KOPT-K1 (cell line): ENCODE data around the gene GATAD2A.

Experiments
- H3K27ac ChIP-seq: fragments of 200-600 bp; sonication (generic); 2 replicates; pipeline ENCODE4 v1.5.1; 2016; ENCODE audit warnings: antibody characterized with exemption, mild to moderate bottlenecking, low read depth, low read length; ENCODE audit not compliant: poor library complexity, severe bottlenecking
- H3K36me3 ChIP-seq: fragments of 200-600 bp; sonication (generic); 2 replicates; pipeline ENCODE4 v1.5.1; 2017; ENCODE audit warnings: antibody characterized with exemption, mild to moderate bottlenecking, low read length, moderate library complexity; ENCODE audit not compliant: insufficient read depth
- H3K9me3 ChIP-seq: fragments of 200-600 bp; sonication (generic); 2 replicates; pipeline ENCODE4 v1.5.1; 2017; ENCODE audit warnings: antibody characterized with exemption, low read length, mild to moderate bottlenecking; ENCODE audit not compliant: insufficient read depth, poor library complexity, severe bottlenecking

Gene GATAD2A

DNA sequence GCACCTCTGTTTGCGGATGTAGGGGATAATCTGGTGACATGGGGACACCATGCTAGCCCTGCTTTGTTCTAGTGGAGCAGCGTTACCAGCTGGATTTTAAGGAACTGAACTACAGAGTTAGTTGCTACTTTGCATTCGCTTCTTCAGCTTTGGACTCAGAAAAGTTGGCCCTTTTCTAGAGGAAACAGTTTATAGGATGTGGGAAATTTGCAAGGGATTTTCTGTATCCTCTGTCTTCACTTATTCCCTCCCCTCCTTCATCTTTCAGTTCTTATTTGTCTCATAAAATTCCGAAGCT, 2.1 kb downstream of the GATAD2A start:
- Histone ChIP-seq H3K27ac (peak overlapping the region; percentile 81), H3K36me3 (peaks cover 27% of the 10 kb centered on the region; the same call in 1 of the 2 replicates), H3K9me3 (no peaks in the 10 kb centered on the region)

- Histone ChIP-seq H3K27ac (no peak overlapping the region), H3K9me3 (no peaks in the 10 kb centered on the region), H3K36me3 (peaks cover 33% of the 10 kb centered on the region; the same call in 1 of the 2 replicates)
Observed at GRCh38 chr19:19409205-19409604, 3.7 kb downstream of the GATAD2A start.

- Histone ChIP-seq H3K27ac (peak overlapping the region; percentile 11), H3K36me3 (peaks cover 33% of the 10 kb centered on the region; the same call in 1 of the 2 replicates), H3K9me3 (no peaks in the 10 kb centered on the region)
Observed at GRCh38 chr19:19409631-19410030, 4.2 kb downstream of the GATAD2A start.

- H3K27ac ChIP-seq: no peak overlapping the region
- H3K9me3 ChIP-seq: no peaks in the 10 kb centered on the region
- H3K36me3 ChIP-seq: peaks cover 33% of the 10 kb centered on the region; the same call in 1 of the 2 replicates
Observed at GRCh38 chr19:19410553-19411550, 5.4 kb downstream of the GATAD2A start.

DNA sequence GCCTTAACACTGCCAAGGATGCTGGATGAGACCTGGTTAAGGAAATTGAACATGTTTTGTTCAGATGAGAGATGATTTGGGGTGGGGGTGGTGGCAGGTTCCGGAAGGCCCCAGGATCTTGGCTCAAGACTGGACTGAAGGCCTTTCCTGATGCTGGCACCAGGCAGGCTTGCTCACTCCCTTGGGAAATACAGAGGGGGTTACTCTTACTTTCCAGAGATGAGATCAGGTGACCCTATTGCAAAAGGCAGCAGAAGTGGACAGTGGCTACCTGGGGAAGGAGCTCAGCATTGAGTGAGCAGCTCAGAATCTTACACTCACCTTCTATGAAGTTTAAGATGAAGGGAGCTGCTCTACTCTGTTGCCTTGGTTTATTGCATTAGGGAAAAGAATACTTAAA, 10.8 kb downstream of the GATAD2A start:
- Histone ChIP-seq H3K27ac (no peak overlapping the region), H3K9me3 (no peaks in the 10 kb centered on the region), H3K36me3 (peaks cover 13% of the 10 kb centered on the region; the same call in 1 of the 2 replicates)

GRCh38 chr19:19417046-19417445, 11.6 kb downstream of the GATAD2A start:
- Histone ChIP-seq H3K27ac (no peak overlapping the region), H3K36me3 (peaks cover 7% of the 10 kb centered on the region; the same call in 1 of the 2 replicates), H3K9me3 (no peaks in the 10 kb centered on the region)

DNA sequence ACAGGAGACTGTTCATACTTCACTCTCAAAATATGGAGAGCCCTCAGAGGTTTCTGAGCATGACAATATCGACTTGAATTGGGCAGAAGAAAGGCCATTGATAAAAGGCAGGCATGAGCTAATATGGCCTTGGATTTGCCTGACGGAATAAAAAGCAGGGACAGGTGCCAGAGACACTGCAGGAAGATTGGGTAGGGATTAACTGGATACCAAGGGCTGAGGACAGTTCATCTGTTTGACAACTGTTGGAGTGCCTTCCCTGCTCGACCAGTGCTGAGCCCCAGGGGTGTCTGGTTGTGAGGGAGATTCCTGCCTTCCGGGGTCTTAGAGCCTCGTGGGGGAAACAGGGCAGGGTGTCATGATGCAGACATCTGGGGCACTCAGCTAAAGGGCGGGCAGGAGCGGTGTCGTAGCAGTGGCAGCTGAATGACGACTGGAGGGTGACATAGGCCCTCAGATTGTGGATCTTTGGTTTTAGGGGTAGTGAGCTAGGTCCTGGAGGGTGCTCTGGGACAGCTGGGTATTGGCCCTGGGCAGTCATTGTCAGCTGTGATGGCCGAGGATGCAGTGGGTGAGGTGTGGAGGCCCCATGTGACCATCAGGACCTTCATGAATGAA, 12.3 kb downstream of the GATAD2A start:
- Histone ChIP-seq H3K9me3 (no peaks in the 10 kb centered on the region), H3K36me3 (peaks cover 5% of the 10 kb centered on the region; the same call in 1 of the 2 replicates), H3K27ac (peak overlapping the region; percentile 22)

GRCh38 chr19:19418555-19419260, 13.2 kb downstream of the GATAD2A start:
- peak overlapping the region; percentile 22 for H3K27ac ChIP-seq
- peaks cover 5% of the 10 kb centered on the region; the same call in 1 of the 2 replicates for H3K36me3 ChIP-seq
- no peaks in the 10 kb centered on the region for H3K9me3 ChIP-seq

GRCh38 chr19:19420570-19421298, 15.3 kb downstream of the GATAD2A start:
- Histone ChIP-seq H3K36me3 (peaks cover 11% of the 10 kb centered on the region; the same call in 1 of the 2 replicates), H3K9me3 (no peaks in the 10 kb centered on the region), H3K27ac (no peak overlapping the region)

DNA sequence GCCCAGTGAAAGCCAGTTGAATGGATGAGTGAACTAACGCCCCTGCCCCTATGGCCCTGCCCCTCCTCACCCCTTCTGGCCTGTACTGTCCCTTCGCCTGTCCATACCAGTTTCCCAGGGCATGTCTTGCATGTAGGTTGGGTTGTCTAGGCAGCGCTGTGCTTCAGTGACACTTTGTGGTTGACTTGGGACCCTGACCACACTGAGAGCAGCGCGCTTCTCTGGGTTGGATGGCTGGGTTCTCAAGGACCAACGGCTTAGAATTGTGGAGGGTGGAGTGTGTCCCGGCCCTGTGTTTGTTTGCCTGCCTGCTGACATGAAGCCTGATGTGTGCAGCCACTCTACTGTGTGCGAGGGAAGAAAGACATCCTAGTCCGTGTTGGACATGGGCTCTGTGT, 15.8 kb downstream of the GATAD2A start:
- Histone ChIP-seq H3K9me3 (no peaks in the 10 kb centered on the region), H3K27ac (no peak overlapping the region), H3K36me3 (peaks cover 11% of the 10 kb centered on the region; the same call in 1 of the 2 replicates)

- Histone ChIP-seq H3K36me3 (peaks cover 11% of the 10 kb centered on the region; the same call in 1 of the 2 replicates), H3K27ac (no peak overlapping the region), H3K9me3 (no peaks in the 10 kb centered on the region)
Observed at GRCh38 chr19:19422156-19422555, 16.7 kb downstream of the GATAD2A start.

DNA sequence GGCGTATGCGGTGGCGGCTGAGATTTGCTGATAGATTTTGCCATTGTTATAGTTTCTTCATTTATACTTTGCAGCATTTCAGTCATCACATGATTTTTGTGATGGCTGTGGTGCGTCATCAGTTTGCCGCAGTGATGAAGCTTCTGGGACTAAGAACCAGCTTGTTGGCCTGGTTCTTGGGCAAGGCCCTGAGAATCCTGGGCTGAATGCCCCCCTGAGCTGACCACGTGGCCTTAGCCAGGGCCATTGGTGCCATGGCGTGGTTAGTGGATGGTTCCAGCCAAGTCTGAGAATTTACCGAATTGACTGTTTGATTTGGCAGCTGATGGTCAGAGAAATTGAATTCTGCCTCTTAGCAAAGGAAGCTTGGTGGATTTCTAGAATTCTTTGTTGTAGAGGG, 17.8 kb downstream of the GATAD2A start:
- H3K36me3 ChIP-seq: peaks cover 23% of the 10 kb centered on the region
- H3K9me3 ChIP-seq: no peaks in the 10 kb centered on the region

GRCh38 chr19:19425170-19425875, 19.8 kb downstream of the GATAD2A start:
- peaks cover 43% of the 10 kb centered on the region for H3K36me3 ChIP-seq
- H3K9me3 ChIP-seq: no peaks in the 10 kb centered on the region
- no peak overlapping the region for H3K27ac ChIP-seq

More for the DNA sequence above, 17.8 kb downstream of the GATAD2A start:
- no peak overlapping the region for H3K27ac ChIP-seq

DNA sequence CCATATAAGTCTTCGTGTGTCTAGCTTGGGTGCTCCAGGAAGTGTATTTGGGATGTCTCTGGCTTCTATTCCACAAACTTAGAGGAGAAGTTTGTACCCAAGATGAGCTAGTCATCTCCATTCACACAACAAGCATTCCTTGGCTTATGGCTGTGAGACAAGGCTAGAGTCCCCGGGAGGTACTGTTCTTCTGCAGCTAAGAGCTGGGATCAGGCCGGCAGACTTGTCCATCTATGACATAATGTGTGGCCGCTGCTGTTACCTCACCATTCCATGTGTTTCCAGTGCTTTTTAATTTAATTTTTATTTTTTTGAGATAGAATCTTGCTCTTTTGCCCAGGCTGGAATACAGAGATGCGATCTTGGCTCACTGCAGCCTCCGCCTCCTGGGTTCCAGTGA, 20.7 kb downstream of the GATAD2A start:
- Histone ChIP-seq H3K27ac (no peak overlapping the region), H3K36me3 (peaks cover 49% of the 10 kb centered on the region), H3K9me3 (no peaks in the 10 kb centered on the region)
